RKO (cell line): ENCODE measurements around the gene ARMC9.
"Not testable (repeated sequence)": the region's sequence is repeated elsewhere in the genome, so short reads cannot be mapped to it uniquely, and the experiment has no call there.

Experiments
- DNase-seq: peaks from one replicate; pipeline ENCODE4 v3.0.0-alpha.2; 2016; ENCODE audit warnings: low spot score

ARMC9 gene

DNA sequence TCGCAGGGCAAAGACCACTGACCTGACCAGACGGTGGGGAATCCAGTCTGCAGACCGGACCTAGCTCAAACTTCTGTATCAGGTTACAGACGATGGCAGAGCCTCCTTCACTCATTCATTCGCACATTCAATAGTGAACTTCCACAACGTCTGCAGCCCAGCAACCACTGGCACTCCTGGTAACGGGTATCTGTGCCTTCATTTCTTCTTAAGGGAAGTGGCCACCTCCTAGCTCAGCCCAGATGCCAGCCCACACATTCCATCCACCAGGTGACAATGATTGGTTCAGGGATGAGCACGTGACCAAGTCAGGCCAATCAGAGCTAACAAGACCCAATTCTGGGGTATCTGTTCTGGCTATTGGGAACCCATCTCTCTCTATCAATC lies 15.9 kb upstream of the ARMC9 start:
- DNase-seq = no peak

DNA sequence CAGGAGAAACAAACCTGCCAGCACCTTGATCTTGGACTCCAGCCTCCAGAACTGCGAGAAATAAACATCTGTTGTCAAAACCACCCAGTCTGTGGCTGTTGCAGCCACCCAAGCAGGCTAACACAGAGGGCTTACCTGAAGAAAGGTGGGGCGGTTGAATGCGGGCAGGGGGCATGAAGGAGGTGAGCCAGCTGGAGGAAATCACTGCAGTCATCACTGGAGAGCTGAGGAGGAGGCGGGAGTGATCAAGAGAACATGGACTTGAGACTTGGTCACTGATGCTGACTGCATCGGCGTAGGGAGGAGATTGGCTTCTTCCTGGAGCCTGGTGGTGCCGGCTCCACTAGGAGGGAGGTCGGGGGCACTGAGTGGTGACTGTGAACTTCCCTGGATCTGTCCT lies 14.6 kb upstream of the ARMC9 start:
- DNase-seq = no peak

DNA sequence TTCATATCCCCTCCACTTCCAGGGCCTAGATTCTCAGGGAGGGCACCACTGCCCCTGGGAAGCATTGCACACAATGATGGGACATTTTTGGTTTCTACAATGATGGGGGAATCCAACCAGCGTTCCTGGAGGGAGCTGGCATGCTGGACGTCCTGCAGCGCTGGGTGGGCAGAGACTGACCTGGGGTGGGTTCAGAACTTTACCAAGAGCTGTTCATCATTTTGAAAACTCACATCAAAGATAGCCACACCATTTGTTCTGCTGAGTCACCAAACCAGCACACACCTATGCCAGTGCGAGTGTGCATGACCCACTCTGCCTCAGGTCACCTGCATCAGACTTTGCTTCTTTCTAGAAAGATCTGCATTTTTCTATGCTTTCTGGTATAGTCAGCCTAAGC lies 14.1 kb upstream of the ARMC9 start:
- DNase-seq = no peak

DNA sequence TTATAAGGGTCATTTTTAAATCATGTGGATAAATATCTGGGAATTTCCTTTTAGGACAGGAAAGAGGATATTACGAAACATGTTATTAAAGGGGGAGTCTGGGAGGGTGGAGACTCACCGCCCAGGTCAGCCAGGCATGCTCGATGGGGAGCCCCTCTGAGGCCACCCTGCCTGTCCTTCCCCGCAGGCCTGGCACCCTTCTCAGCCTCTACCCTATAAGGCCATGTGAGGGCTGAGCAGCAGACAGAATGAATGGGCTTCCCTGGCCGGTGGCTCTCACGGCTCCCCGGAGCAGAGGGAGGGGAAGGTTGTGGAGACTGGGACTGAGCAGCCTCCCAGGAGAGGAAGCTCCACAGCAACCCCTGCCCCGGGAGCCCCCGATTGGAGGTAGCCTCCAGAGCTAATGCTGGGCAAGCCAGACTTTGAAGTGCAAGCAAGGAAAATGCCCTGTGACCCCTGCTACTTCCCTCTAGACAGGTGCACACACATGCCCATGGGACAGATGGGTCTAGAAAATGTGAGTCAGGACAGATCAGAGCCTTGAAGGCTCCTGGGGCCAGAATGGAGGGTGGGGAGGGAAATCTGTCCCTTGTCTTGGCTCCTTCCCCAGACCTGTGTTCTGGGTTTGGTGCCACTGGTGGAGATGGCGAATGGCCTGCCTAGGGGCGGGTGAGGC lies 13.2 kb upstream of the ARMC9 start:
- DNase-seq = no peak

DNA sequence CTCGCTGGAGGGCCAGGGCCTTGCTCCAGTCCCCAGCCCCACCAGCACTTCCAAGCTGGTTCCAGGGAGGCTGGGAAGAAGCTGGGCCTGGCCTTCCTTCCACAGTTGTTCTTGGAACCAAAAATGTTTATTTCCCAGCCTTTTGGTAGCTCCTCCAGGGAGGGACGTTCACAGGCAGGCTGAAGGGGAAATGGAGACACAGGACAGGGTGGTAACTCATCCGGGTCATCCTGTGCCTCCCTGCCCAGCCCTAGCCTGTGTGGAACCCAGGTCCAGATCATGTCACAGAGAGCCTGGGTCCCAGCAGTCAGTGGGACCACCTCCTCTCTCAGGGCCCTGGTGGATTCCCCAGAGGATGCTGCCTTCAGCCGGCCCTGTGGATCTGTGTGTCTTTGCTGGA lies 12.5 kb upstream of the ARMC9 start:
- no peak for DNase-seq

DNA sequence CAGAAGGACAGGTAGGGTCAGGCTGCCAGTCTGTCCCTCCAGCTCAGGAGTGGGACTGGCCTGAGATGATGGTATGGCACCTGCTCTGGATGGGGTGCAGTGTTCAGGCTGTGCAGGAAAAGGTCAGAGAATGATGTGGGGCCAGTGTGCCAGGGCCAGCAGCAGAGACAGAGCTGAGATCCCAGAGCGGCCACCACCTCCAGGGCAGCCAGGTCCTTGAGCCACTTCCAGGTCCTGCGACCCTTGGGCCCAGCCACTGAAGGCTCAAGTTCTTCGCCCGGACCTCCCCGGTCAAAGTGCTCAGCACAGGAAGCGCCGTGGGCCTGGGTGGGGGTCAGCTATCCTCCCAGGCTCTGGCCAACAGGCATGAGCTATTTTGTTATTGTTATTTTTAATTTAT lies 12.1 kb upstream of the ARMC9 start:
- DNase-seq = no peak

DNA sequence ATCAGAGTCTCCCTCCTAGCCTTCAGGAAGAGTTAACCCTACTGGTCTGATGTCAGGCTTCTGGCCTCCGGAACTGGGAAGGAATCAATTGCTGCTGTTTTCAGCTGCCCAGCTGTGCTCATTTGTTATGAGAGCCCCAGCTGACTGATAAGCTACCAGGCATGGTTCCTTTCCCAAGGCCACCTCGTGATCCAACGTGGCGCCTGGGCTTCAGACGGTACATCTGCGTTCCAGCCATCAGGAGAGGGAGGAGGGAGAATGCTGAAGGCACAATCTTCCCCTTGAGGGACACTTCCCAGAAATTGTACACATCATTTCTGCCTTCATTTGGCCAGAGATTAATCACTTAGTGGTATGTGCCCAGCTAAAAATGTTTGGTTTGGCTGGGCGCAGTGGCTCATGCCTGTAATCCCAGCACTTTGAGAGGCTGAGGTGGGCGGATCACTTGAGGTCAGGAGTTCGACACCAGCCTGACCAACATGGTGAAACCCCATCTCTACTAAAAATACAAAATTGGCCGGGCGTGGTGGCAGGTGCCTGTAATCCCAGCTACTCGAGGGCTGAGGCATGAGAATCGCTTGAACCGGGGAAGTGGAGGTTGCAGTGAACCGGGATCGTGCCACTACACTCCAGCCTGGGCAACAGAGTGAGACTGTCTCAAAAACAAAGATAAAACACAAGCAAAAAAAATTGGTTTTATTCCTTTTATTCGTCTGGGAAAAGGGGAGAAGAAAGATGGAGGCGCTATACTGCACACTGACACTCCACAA lies 10.5 kb upstream of the ARMC9 start:
- no peak for DNase-seq

DNA sequence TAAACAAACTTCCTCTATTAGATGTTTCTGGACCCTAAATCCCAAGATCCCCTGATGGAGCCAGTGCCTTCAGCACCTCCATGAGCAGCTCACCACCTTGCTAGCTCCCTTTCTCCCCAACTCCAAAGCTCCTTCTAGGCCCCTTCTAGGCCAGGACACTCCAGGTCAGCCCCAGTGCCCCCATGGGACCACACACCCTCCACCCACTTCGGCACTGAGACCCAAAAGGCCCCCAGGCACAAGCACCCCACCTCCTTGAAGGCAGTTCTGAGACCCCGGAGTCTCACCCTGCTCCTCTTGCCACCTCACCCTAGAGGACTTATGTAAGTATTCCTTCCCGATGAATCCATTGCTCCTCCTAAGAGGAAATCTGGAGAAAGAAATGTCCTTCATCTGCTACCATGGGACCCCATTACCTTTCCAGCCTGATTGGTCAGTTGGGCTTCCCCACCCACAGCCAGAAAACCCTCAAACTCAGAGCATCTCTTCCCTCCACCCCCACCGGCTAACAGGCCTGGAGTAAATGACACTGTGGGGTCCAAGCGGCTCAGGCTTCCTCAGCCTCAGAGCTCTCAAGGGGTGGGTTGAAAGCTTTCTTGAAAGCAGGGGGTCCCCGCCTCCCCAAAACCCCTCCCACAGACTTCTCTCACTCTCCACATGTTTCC lies 9.8 kb upstream of the ARMC9 start:
- DNase-seq = no peak

DNA sequence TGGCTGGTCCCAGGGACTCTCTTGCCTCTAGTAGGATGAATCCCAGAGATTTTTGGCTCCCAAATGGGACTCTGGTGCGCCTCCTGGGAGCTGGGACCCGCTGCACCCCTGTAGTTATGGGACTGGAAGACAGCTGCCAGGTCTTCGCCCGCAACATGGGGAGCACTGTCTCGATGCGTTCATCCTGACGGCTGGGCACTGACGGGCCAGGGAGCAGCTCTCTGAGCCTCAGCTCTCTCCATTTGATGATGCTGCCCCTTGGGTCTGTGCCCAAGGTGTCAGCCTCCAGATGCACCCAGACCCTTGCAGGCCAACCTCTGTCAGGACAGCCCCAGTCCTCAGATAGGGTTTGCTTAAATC lies 9.3 kb upstream of the ARMC9 start:
- DNase-seq = no peak

DNA sequence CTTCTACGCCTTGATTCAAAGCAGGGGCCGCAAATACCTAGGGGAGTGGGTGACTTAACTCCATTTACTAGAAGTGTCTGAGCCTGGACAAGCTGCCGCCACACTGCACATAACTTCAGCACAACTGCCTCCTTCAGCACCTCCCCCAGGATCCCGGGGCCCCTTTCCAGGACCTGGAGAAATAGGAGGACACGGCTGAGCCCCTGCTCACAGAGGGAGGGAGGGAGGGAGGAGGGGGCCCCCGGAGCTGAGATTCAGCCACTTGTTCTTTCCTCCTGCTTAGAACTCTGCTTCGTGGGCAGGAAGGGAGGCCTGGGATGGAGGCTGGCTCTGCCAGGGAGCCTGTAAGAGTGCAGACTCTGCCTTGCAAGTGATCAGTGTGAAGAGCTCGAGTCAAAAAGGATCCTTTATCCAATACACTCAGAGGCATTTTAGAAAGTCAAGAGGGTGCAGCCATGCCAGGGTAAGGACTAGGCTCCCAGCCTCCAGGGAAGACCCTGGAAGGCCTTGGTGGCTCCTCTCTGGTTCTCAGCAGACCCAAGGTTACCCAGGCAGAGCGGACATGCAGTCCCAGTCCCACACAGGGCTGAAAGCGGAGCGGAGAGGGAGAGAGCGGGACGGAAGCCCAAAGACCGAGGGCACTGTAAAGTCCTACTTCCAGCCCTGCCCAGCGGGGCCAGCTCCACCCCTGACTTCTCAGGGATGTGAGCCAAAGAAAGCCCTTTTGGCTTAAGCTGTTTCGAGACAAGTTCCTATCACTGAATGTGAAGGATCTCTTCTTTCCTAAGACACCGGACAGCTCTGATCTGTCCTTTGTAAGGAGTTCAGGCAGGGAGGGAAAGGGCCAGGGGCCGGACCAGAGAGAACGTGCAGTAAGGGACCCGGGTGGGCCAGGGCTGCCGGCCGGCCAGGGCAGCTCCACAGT lies 8.6 kb upstream of the ARMC9 start:
- DNase-seq = no peak

DNA sequence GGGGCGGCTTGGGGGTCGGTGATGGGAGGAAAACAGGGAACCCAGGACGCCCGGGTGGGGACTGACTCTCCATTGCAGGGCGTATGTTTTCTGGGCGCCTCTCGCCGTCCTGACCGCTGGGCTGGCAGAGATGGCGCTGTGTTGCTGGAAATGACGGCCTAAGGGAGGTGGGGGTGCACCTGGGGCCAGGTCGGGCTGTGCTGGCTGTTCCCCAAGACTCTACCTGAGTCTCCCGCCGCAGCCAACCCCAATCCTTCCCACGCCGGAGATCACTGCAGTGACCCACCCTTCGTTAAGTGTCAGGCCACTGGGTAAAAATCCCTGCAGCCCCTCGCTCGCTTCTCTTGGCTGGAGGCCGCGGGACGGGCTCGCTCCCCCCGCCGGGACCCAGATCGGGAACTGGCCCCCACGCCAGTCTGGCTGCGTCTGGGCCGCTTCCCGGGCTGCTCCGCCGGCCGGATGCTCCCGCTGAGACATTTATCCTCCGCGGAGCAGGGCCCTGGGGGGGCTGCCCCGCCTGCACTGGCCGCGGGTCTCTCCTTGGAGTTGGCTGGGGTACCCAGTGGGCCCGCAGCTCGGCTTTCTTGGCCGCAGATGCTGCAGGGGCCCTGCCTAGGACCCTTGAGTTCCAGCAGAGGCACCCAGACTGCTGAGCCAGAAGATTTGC lies 7.8 kb upstream of the ARMC9 start:
- DNase-seq = no peak

DNA sequence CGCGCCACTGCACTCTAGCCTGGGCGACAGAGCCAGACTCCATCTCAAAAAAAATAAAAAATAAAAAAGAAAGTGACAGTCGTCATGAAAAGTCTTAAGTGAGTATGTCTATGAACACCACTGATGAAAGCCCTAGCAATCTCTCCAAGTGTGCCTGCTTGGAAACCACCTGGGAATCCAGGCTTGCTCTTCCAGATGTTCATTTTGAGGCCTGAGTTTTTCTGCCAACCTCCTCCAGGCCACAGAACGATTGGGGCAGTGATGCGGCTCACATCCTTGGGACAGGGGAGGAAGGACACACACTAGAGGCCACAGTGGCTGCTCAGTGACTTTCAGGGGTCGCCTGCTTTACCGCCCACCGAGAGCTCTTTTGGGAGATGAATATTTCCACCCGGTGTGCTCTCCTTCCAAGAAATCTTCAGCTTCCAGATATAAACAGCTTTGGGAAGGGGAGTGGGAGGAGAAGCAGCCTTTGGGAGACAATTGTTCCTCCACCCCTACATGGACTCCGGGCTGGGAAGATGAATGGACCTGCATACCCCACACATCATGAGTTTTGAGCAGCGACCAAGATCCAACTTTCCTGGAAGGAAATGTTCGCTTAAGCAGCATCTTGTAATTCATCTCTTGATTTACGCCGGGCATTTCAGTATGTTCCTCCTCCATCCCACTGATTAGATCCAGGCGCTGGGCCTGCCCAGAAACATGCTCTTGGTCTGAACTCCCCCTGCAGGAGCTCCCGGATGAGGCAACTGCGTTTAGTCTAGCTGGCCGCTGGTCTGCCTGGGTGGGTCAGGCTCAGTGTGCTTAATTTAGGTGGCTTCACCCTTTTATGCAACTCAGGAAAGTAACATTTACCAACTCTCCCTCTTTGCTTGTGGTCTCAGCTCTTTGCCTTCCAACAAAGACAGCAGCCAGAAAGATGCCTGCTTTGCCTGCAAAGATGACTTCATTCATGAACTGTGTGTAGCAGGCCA lies 6.2 kb upstream of the ARMC9 start:
- no peak for DNase-seq

DNA sequence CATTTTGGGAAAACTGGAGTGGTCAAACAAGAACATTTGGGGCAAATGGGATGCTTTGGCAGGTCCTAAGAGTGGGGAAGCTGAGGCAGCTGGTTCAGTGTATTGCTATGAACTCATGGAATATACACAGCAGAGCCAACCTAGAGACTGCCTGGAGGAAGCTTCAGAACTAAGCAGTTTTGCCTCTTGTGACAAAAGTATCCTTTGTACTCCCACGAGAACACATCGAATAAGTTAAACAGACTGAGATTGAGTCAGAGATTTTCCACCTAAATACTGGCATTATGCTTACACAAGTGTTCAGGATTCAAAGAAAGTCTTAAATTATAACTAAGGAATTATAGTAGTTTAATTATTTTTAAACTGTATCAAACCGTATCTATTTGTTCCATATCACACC lies 5.2 kb upstream of the ARMC9 start:
- no peak for DNase-seq

DNA sequence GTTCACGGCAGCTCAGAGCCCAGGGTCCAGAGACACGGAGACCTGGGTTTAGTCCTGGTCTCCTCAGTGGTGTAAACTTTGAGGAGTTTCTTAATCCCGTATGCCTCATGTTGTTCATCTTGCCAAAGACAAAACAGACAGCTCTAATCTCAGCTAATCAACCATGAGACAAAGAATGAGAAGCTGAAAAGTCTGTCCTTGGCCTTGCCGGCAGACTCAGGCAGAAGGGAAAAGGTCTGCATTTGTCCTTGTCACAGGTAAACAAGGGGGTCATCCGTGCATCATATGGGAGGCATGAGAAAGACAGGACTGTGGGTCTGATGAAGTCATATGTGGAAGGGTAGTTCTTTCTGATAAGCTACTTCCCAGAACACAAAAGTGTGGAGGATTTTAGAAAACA lies 1.8 kb upstream of the ARMC9 start:
- no peak for DNase-seq

DNA sequence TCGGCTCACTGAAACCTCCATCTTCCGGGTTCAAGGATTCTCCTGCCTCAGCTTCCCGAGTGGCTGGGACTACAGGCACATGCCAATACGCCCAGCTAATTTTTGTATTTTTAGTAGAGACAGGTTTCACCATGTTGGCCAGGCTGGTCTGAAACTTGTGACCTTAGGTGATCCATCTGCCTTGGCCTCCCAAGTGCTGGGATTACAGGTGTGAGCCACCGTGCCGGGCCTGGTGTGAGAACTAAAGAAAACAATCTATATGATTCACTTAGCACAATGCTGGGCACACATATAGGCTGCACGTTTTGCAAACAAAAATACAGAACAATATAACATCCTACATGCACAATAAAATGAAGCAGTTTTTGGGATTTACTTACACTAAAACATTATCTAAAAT lies 1.2 kb upstream of the ARMC9 start:
- DNase-seq = not testable (repeated sequence)

DNA sequence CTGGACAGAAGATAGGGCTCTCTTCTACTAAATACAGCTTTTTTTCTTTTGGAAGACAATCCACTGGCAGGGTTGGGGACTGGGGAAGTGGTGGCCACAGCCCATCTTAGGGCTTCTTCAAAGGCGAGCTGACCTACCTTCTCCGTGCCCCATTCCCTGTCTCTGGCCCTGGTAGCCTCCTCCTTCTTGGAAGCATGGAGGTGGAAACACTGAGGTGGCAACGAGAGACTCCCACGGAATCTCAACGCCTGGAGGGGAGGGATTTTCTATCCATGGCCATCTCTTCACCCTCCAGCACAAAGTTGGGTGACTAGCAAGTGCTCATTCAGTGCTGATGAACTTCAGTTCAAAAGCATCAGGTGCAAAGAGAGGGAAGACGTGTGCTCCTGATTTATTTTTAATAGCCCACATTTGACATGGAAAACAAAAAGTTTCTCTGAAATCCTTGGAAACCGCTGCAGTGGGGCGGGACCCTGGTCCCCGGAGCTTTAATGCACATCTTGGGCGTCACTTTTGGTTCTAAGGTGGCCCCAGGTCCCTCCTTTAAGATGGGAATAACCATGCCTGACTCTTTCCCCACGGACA lies 633 bp upstream of the ARMC9 start:
- DNase-seq = peak; percentile 28

DNA sequence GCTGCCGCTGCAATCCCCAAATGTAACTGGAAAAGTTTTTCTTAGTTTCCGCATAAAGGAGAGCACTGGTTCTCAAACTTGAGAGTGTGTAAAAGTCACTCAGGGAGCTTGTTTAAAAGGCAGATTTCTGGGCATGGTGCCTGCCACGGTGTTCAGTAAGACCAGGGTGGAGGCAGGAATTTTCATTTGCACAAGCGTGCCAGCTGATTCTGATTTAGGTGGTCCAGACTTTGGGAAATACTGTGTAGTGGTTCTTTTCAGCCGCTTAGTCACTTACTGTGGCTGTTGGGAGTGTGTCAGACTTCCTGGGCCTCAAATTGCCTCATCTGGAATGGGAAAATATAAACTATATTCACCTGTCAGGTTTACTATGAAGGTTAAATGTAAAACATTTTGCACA lies 788 bp downstream of the ARMC9 start:
- DNase-seq = peak; percentile 75

DNA sequence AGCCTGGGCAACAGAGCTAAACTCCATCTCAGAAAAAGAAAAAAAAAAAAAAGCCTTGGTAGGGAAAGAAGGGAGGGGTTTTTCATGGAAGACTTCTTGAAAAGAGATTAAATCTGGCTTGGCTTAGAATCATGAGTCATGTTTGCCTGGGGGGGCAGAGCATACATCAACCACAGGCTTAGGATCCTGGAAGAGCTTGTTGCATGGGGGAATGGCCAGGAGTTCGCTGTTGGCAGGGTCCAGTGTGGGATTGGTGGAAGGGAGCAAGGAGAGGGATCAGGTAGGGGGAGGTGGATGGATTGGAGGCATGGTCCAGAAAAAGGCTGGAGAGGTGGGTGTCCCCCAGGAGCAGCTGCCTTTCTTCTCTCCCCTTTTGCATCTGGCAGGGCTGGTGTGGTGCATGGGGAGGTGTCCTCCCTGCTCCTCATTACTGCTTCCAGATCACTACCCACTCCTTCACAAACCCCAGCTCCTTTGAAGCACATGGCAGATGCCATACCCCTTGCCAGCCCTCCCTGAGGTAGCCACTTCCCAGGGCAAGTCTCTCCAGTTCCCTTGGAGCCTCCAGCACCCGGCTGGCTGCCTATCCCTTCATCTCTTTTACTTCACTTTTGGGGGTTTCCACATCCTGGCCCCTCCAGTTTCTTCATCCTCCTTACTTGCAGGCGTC lies 2.5 kb downstream of the ARMC9 start:
- no peak for DNase-seq

DNA sequence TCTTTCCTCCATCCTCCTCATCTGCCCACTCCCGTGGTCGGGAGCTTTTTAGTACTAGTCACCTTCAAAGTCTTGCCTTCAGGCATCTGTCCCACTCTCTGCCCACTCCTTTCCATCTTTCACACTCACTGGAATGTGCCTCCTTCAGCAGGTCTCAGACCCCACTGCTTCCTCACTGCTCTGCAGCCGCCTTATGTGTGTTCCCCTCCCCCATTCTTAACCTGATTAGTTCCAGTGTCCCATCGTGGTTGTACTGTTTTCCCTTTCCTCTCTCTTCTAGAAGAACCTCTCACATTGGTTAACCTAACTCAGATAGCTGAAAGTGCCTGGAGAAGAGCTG lies 3.0 kb downstream of the ARMC9 start:
- DNase-seq = no peak

DNA sequence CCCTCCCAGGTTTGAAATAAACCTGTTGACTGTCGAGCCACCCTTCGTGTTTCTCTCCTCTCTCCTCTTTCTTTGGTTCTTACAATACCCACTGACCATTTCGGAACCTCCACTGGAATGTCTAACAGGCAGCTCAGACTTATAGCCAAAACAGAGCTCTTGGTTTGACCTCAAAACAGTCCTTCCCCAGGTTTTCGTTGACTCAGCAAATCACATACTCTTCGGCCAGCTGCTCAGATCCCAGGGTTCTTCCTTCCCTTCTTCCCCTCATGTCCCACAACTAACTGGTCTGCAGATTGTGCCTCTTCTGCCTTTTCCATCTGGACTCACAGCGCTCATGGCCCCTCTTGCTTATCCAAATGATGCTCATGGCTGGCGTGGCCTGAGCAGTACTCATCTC lies 4.7 kb downstream of the ARMC9 start:
- no peak for DNase-seq
